NB4 (cell line): ENCODE data around the gene CHRM3.

Source experiments
- DNase-seq: peaks from one replicate; pipeline ENCODE4 v3.0.0; 2010; ENCODE audit warnings: low read depth
- H3K4me3 ChIP-seq: one replicate; pipeline ENCODE4 v1.5.1; 2011; ENCODE audit warnings: mild to moderate bottlenecking, low read depth, low read length, moderate library complexity
- MYC ChIP-seq: IDR thresholded peaks from 2 replicates; pipeline ENCODE4 v1.6.1; 2011; ENCODE audit warnings: low read depth, low read length
- POLR2A ChIP-seq: IDR thresholded peaks from 2 replicates; pipeline ENCODE4 v1.6.1; 2011; ENCODE audit warnings: mild to moderate bottlenecking; ENCODE audit not compliant: insufficient read length; ENCODE audit errors: extremely low read depth
- TF ChIP-seq, protein P1 (sequence below): IDR thresholded peaks from 2 replicates; pipeline ENCODE4 v1.6.1; 2011; ENCODE audit warnings: low read depth, low read length
- TF ChIP-seq, protein P2 (sequence below): IDR thresholded peaks from one replicate; pipeline ENCODE4 v1.5.1; 2012; ENCODE audit warnings: low read depth, low read length

CHRM3 gene

DNA sequence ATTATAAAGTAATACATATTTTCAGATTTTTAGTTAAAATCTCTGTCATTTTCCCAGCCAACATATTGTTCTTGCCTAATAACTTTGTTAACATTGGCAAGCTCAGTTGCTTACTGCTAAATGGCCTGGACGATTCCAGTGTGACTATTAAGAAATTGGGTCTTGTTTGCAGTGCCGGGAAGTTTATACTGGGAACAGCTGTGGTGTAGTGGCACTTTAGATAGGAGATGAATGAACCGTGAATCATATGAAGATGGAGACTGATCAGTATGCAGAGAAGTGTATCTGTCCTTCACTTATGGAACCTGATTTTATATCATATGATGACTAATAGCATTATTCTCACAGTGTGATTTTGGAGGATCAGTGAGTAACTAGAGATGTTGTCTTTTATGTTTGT is 3.3 kb downstream of the CHRM3 start:
- no peak overlapping the region for H3K4me3 ChIP-seq
- TF ChIP-seq MYC, result no peak
- no peak for TF ChIP-seq POLR2A
- TF ChIP-seq, protein P1, sequence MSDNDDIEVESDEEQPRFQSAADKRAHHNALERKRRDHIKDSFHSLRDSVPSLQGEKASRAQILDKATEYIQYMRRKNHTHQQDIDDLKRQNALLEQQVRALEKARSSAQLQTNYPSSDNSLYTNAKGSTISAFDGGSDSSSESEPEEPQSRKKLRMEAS, result no peak
- TF ChIP-seq, protein P2, sequence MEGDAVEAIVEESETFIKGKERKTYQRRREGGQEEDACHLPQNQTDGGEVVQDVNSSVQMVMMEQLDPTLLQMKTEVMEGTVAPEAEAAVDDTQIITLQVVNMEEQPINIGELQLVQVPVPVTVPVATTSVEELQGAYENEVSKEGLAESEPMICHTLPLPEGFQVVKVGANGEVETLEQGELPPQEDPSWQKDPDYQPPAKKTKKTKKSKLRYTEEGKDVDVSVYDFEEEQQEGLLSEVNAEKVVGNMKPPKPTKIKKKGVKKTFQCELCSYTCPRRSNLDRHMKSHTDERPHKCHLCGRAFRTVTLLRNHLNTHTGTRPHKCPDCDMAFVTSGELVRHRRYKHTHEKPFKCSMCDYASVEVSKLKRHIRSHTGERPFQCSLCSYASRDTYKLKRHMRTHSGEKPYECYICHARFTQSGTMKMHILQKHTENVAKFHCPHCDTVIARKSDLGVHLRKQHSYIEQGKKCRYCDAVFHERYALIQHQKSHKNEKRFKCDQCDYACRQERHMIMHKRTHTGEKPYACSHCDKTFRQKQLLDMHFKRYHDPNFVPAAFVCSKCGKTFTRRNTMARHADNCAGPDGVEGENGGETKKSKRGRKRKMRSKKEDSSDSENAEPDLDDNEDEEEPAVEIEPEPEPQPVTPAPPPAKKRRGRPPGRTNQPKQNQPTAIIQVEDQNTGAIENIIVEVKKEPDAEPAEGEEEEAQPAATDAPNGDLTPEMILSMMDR, result no peak
- DNase-seq, result no peak

DNA sequence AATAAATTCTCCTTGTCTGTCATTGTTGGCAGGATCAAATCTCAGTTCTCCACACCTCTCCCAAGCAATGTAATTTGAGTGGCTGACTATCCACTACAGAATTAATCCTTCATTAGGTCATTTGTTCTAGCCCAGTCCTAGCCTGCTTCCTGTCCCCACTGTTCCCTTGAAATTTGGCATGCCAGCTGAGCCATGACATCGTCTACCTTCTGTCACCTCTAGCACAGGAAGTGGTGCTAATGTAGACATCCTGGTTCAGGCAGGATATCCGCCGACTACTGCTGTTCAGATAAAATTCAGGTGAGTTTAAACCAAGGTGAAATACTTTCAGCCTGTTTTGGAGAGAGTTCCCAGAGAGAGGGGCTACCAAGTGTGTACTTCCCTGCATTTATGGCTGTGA is 5.9 kb downstream of the CHRM3 start:
- TF ChIP-seq, protein P1, result no peak
- TF ChIP-seq MYC (no peak), POLR2A (no peak)
- TF ChIP-seq, protein P2, result no peak
- no peak for DNase-seq

DNA sequence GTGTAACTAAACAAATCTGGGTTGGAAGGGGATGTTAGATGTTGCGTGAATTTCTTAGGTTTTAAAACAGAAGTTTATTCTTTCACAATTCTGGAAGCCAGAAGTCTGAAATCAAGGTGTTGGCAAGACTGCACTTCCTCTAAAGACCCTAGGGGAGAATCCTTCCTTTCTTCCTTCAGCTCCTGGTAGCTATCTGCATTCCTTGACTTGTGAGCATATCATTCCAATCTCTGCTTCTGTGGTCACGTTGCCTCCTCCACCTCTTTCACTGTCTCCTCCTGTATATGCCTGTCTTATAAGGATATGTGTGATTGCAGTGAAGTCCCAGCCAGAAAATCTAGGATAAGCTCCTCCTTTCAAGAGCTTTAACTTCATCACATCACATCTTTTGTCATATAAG is 7.7 kb downstream of the CHRM3 start:
- H3K4me3 ChIP-seq, result no peak overlapping the region
- no peak for DNase-seq
- TF ChIP-seq POLR2A (no peak), MYC (no peak)
- TF ChIP-seq, protein P1, result no peak
- TF ChIP-seq, protein P2, result no peak

More for the DNA sequence above, 5.9 kb downstream of the CHRM3 start:
- no peak overlapping the region for H3K4me3 ChIP-seq

DNA sequence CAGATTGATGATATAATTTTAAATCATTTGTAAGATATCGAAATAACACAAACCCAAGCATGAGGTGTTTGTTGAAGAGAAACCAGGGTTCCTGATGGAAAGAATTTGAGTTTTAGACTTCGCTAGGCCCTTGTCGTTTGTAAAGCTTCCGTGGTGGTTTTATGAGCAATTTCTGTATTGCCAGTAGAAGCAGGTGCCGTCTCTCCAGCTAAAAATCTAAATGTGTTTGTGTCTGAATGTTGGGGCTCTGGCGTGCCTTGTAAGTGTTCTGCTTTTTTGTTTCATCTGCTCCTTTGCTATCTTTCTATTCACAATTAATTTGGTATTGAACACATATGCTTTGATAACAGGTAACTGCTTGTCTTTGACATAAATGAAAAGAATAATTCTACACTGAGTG is 27.5 kb downstream of the CHRM3 start:
- TF ChIP-seq, protein P1, result no peak
- TF ChIP-seq, protein P2, result no peak
- no peak overlapping the region for H3K4me3 ChIP-seq
- no peak for DNase-seq

DNA sequence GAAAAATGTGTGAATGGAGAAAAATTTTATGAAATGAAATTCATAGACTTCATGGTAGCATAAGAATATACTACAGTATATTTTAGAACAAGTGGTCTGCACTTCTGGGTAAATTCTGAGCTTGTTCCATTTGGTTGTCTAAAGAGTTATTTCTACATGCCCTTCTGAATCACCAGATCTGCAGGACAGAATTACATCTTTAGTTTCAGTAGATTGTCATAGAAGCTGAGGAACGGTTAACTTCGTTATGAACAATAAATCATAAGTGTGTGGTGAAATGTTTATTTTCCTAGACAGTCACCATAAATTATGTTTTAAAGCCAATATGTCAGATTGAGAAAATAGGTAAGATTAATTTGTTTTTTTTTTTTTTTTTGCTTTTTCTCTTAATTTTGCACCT is 30.9 kb downstream of the CHRM3 start:
- TF ChIP-seq POLR2A (no peak), MYC (no peak)
- TF ChIP-seq, protein P2, result no peak
- TF ChIP-seq, protein P1, result no peak
- DNase-seq, result no peak

DNA sequence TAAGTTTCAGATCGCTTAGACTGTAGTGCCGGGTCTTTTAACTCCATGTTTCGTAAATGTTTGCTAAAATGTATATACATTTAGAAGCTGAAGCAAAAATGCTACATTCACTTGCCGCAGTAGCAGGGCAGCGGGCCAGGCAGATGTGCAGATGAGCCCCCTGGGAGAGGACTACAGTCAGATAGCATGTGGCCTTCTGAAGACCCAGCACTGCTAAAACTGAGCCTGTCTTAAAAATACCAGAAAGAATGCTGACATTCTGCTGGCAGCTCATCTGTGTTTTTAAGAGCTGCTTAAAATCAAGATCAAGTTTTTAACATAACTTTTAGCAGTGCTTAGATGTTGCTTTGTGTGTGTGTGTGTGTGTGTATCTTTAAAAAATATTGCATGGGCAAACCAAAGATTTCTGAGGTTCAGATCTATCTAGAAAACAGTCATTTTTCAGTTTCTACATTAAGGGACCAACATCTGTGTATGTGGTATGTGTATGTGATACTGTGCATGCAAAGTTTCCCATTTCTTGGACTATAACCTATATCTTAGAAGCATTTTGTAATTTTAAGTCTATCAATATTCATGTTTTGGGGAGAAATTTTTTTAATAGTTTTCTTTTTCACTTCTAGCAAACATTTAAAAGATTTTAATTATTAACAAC is 31.7 kb downstream of the CHRM3 start:
- TF ChIP-seq, protein P2, result no peak
- TF ChIP-seq MYC (no peak), POLR2A (no peak)
- TF ChIP-seq, protein P1, result no peak
- H3K4me3 ChIP-seq, result no peak overlapping the region
- DNase-seq, result no peak

More for the DNA sequence above, 30.9 kb downstream of the CHRM3 start:
- no peak overlapping the region for H3K4me3 ChIP-seq
